Lung (tissue), 12 donors: ENCODE data around the gene TSPAN5. TPM values are rescaled to one million over a fixed set of nuclear protein-coding genes. Genes with fewer than 3 reads are reported as not detected.

Experiments
- ATAC-seq: fragments of 200-7000 bp; cut with Tn5 transposase; one replicate; pipeline ENCODE4 v1.9.1; 2020; ENCODE audit warnings: moderate number of reproducible peaks; ENCODE audit not compliant: insufficient read depth, low FRiP score
- DNase-seq, 3 donors: peaks; one replicate each; pipeline ENCODE4 v3.0.0-alpha.2; 2013 to 2017
- H3K27ac ChIP-seq, 2 donors: one replicate each; pipeline ENCODE4 v1.5.1; 2013; ENCODE audit warnings: mild to moderate bottlenecking in 2 of 2, moderate library complexity in 2 of 2, control low read depth in 1 of 2, inconsistent platforms in 1 of 2, low read depth in 1 of 2, low read length in 1 of 2
- H3K27me3 ChIP-seq, 3 donors: one replicate each; pipeline ENCODE4 v1.5.1; 2013; ENCODE audit warnings: low read length in 2 of 3; ENCODE audit not compliant: control insufficient read depth in 3 of 3, insufficient read depth in 3 of 3
- H3K36me3 ChIP-seq, 4 donors: one replicate each; pipeline ENCODE4 v1.5.1; 2013; ENCODE audit warnings: low read length in 4 of 4, mild to moderate bottlenecking in 1 of 4, moderate library complexity in 1 of 4; ENCODE audit not compliant: control insufficient read depth in 4 of 4, insufficient read depth in 4 of 4
- H3K4me1 ChIP-seq, 5 donors: one replicate each; pipeline ENCODE4 v1.5.1; 2013; ENCODE audit warnings: low read length in 5 of 5, mild to moderate bottlenecking in 2 of 5, moderate library complexity in 1 of 5; ENCODE audit not compliant: control insufficient read depth in 5 of 5, insufficient read depth in 5 of 5
- H3K4me3 ChIP-seq: one replicate; pipeline ENCODE4 v1.5.1; 2013; ENCODE audit warnings: mild to moderate bottlenecking, control low read depth, moderate library complexity
- H3K9ac ChIP-seq, 2 donors: one replicate each; pipeline ENCODE4 v1.5.1; 2013; ENCODE audit warnings: low read length in 2 of 2, control low read depth in 1 of 2; ENCODE audit not compliant: insufficient read depth in 1 of 2
- H3K9me3 ChIP-seq, 4 donors: one replicate each; pipeline ENCODE4 v1.5.1; 2013; ENCODE audit warnings: low read length in 3 of 4, mild to moderate bottlenecking in 1 of 4, moderate library complexity in 1 of 4; ENCODE audit not compliant: control insufficient read depth in 4 of 4, insufficient read depth in 3 of 4
- WGBS, 2 donors: extraction: QIAGEN DNeasy Blood & Tissue Kit; methylation state at CpG; one replicate each; pipeline ENCODE4 v1.1.7; 2013; 5-methylcytosine and 5-hydroxymethylcytosine counted together
- polyA plus RNA-seq, 2 donors: library from polyadenylated mRNA; stranded (reverse); fragments of 200-250 nt; gene quantifications; one replicate each; pipeline ENCODE4 v1.2.1, GENCODE V29; 2013
- total RNA-seq, 2 donors: library from RNA; depleted of rRNA in 1 of 2; stranded (reverse); fragments of >200 nt in 1 of 2; gene quantifications; one replicate each; pipeline ENCODE4 v1.2.1, GENCODE V29; 2014 to 2021
- TF ChIP-seq, protein P1 (sequence below): IDR thresholded peaks from 2 replicates; pipeline ENCODE4 v1.5.1; 2012; ENCODE audit warnings: mild to moderate bottlenecking; ENCODE audit errors: control extremely low read depth, extremely low read depth
- donor health status: control.
- donor health status: control.
- donor health status: Bipolar disorder and iron deficiency.
- donor health status: healthy.
- donor health status: DM: yes; HTN: yes; CAD: no.

The TSPAN5 gene
- total and polyA plus RNA-seq, 4 donors: 1.8 to 24.5 (median 6.3) TPM

DNA sequence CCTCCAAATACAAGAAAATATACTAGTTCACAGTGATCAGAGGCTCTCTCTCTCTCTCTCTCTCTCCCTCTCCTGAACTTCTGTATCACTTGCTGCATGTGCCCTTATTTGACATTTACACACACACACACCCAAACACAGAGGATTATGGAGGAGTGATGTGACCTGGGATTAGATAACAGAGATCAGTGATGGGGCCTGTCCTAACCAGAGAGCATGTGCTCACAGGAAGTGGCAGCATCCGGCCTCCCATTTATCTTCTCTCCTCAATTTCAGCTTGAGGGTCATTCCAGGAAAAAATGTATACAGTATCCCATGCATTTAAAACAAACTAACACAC is 143.0 kb downstream of the TSPAN5 start:
- Histone ChIP-seq H3K36me3 (no peaks in the 10 kb centered on the region), H3K4me3 (no peak overlapping the region), H3K27me3 (no peaks in the 10 kb centered on the region), H3K9ac (no peak overlapping the region), H3K9me3 (no peaks in the 10 kb centered on the region), H3K27ac (no peak overlapping the region), H3K4me1 (peaks cover 1 to 65% (median 27%) of the 10 kb centered on the region in 5 donors)
- TF ChIP-seq, protein P1, sequence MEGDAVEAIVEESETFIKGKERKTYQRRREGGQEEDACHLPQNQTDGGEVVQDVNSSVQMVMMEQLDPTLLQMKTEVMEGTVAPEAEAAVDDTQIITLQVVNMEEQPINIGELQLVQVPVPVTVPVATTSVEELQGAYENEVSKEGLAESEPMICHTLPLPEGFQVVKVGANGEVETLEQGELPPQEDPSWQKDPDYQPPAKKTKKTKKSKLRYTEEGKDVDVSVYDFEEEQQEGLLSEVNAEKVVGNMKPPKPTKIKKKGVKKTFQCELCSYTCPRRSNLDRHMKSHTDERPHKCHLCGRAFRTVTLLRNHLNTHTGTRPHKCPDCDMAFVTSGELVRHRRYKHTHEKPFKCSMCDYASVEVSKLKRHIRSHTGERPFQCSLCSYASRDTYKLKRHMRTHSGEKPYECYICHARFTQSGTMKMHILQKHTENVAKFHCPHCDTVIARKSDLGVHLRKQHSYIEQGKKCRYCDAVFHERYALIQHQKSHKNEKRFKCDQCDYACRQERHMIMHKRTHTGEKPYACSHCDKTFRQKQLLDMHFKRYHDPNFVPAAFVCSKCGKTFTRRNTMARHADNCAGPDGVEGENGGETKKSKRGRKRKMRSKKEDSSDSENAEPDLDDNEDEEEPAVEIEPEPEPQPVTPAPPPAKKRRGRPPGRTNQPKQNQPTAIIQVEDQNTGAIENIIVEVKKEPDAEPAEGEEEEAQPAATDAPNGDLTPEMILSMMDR: no peak
- WGBS, 2 donors: 52 to 60% methylated on average over 1 of the region's 1 CpG
- no peak for DNase-seq
- ATAC-seq: no peak

DNA sequence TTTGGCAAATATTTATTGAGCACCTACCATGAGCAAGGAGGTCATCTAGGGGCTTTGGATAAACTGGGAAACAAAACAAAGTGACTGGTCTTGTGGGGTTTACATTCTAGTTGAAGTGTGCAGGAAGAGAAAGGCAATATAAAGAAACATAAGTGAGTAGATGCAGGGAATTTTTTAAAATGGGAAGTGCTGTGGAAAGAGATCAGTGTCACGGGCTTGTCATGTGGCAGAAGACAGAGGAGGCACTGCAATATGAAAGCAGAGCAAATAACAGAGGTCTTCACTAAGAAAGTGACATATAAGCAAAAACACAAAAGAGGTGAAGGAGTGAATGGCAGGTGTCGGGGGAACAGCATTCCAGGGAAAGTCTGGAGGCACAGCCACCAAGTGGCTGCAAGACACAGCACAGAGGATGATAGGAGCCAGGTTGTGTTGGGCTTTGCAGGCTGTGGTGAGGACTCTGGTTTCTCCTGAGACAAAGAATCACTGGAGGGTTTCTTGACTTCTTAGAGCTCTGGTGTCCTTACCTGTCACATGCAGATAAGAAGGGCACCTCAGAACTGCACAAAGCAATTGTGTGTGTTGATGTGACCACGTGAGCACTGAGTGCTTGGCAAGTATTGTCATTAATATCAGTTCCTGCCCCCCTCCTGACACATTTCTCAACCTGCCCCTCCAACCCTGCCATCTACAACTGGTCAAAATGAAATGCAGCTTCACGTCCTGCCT is 143.5 kb downstream of the TSPAN5 start:
- TF ChIP-seq, protein P1: no peak
- Histone ChIP-seq H3K4me3 (no peak overlapping the region), H3K27me3 (no peaks in the 10 kb centered on the region), H3K9ac (no peak overlapping the region), H3K9me3 (no peaks in the 10 kb centered on the region), H3K36me3 (no peaks in the 10 kb centered on the region), H3K27ac (no peak overlapping the region), H3K4me1 (peaks cover 1 to 67% (median 27%) of the 10 kb centered on the region in 5 donors)
- DNase-seq (no peak), ATAC-seq (no peak)
- 67 to 75% methylated on average over 4 of the region's 4 CpGs for WGBS, 2 donors

DNA sequence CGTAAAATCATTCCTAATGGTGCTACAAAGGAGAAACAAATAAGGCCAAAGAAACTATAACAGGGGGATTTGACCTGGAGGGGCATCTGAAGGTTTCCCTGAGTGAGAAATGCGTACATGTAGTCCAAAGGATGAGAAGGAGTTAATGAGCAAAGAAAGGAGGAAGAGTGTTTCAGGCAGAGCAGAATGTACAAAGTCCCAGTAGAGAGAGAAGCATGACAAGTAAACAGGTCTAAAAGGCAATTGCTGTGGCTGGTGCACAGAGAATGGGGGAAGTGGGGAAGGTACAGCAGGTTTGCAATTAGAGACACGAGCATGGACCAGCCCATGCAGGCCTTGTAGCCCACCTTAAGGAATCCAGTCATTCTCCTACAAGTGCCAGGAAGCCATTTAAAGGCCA is 145.5 kb downstream of the TSPAN5 start:
- H3K4me1 ChIP-seq: peaks cover 1 to 64% (median 20%) of the 10 kb centered on the region in 5 donors
- no peak overlapping the region for H3K4me3 ChIP-seq
- no peak overlapping the region for H3K27ac ChIP-seq
- H3K9me3 ChIP-seq: no peaks in the 10 kb centered on the region
- TF ChIP-seq, protein P1: no peak
- H3K27me3 ChIP-seq: no peaks in the 10 kb centered on the region
- H3K9ac ChIP-seq: no peak overlapping the region
- DNase-seq (no peak), ATAC-seq (no peak)
- H3K36me3 ChIP-seq: no peaks in the 10 kb centered on the region
- WGBS, 2 donors: 79 to 92% methylated on average over 3 of the region's 3 CpGs
